ENCODE data around the gene DNHD1. TPM values are rescaled to one million over a fixed set of nuclear protein-coding genes. Genes with fewer than 3 reads are reported as not detected.

DNHD1 gene
- total and polyA plus RNA-seq, 9 of the 15 experiments (the other 6 are each of a cell fraction or from before 2014, with no cell fraction given) = 0.82 to 9.7 (median 3.8) TPM

DNA sequence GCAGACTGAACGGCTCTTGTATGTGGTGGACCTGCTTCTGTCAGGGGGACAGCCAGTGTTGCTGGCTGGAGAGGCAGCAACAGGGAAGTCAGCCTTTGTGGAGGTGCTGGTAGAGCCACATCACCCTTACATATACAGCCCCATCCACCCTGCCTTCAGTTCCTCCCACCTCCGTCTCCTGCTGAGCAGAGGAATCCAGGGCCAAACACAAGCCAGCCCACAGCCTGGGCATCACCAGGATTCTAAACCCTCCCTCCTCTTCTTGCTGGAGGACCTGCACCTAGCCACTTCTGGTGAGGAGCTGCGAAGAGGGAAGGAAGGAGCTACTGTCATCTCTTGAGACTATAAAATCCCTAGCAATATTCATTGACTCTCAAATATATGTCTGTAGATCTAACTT is 51.6 kb downstream of the DNHD1 start (continued):
- TF ChIP-seq CREB1 (IDR thresholded peaks at IDR 0.05) (no peak), CREB1 (CRISPR knock-in tag; IDR thresholded peaks at IDR 0.05) (no peak), KAT2B (IDR thresholded peaks at IDR 0.05; ENCODE audit: low read depth, low read length) (no peak), ZNF584 (CRISPR knock-in tag; IDR thresholded peaks at IDR 0.05; ENCODE audit: low read depth) (no peak), TCFL5 (CRISPR knock-in tag; conservative IDR thresholded peaks at IDR 0.05) (no peak)
- TF ChIP-seq, protein P1, sequence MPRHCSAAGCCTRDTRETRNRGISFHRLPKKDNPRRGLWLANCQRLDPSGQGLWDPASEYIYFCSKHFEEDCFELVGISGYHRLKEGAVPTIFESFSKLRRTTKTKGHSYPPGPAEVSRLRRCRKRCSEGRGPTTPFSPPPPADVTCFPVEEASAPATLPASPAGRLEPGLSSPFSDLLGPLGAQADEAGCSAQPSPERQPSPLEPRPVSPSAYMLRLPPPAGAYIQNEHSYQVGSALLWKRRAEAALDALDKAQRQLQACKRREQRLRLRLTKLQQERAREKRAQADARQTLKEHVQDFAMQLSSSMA (CRISPR knock-in tag; IDR thresholded peaks at IDR 0.05) = no peak

DNA sequence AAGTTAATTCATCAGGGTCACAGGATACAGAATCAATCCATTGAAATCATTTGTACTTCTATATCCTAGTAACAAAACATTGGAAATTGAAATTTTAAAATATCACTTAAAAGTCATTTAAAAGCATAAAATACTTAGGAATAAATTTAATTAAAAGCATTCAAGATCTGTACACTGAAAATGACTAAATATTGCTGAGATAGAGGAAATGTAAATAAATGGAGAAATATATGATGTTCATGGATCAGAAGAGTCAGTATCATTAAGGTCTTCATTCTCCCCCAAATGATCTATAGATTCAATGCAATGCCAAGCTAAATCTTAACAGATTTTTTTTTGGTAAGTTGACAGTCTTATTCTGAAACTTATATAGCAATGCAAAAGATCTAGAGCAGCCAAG is 56.6 kb downstream of the DNHD1 start:
- ATAC-seq (no peak), DNase-seq (ENCODE audit: extremely low read depth in 1 of 4, low spot score in 3 of 4) (no peak), FAIRE-seq (no peak)
- intact Hi-C loops (cut with micrococcal nuclease) (no loop called here), in situ Hi-C loops (cut with MboI) (no loop called here)
- no peaks in the 10 kb centered on the region for H3K27me3 ChIP-seq (ENCODE audit: control insufficient read depth in 2 of 2, insufficient read depth in 2 of 2, low read length in 2 of 2)
- no peaks in the 10 kb centered on the region for H3K79me2 ChIP-seq (ENCODE audit: control insufficient read depth, insufficient read depth, low read length)
- H3K27ac ChIP-seq (ENCODE audit: extremely low read depth, low read depth, low read length) = peak overlapping the region; percentile 87; the same call in 2 of the 3 replicates
- no TSS peak for BruUV-seq (replicated peaks)
- H3K4me3 ChIP-seq = no peak overlapping the region
- H3K4me1 ChIP-seq (replicated peaks in 1 of 2; ENCODE audit: control insufficient read depth in 2 of 2, insufficient read depth in 2 of 2, low read length in 2 of 2) = peaks cover 23% of the 10 kb centered on the region in 2 experiments
- H4K20me1 ChIP-seq (replicated peaks; ENCODE audit: control insufficient read depth, insufficient read depth, low read length) = no peaks in the 10 kb centered on the region
- peak; percentile 56 for TF ChIP-seq C11orf30 (IDR thresholded peaks at IDR 0.05; ENCODE audit: low read depth)
- TF ChIP-seq TSC22D4 (tag; IDR thresholded peaks at IDR 0.05) = no peak
- TF ChIP-seq TCF15 (CRISPR knock-in tag; IDR thresholded peaks at IDR 0.05) = no peak
- TF ChIP-seq ZNF316 (IDR thresholded peaks at IDR 0.05) = peak; percentile 66
- TF ChIP-seq GTF2E2 (tag; IDR thresholded peaks at IDR 0.05) = no peak
- no peak for TF ChIP-seq ZNF224 (CRISPR knock-in tag; IDR thresholded peaks at IDR 0.05)
- TF ChIP-seq ZBTB12 (CRISPR knock-in tag; IDR thresholded peaks at IDR 0.05) = no peak
- ChIA-PET CTCF (ENCODE audit: low intra/inter-chr PET ratio) (no interaction called here), POLR2A (interaction anchor here (1.2 kb wide), 1 partner anchor 29 kb away, joined by 5 read pairs; no protein-coding TSS in a partner anchor)
- H3K4me2 ChIP-seq (ENCODE audit: insufficient read depth, low read length) = no peak overlapping the region
- no peaks in the 10 kb centered on the region for H3K9me3 ChIP-seq (replicated peaks; ENCODE audit: control insufficient read depth, insufficient read depth, low read depth, low read length)
- H3K9ac ChIP-seq (ENCODE audit: insufficient read depth in 1 of 2, low read depth in 2 of 2, low read length in 2 of 2) = no peak overlapping the region
- peak overlapping the region; percentile 45 for H2AFZ ChIP-seq (ENCODE audit: low read depth, low read length)
- no peaks in the 10 kb centered on the region for H3K36me3 ChIP-seq (ENCODE audit: control insufficient read depth, insufficient read depth, low read length)
- no peaks in the 10 kb centered on the region for H3K9me1 ChIP-seq (ENCODE audit: control insufficient read depth, insufficient read depth, low read length)
